ENCODE measurements around the gene TXN2.

GRCh38 chr22:36452250-36452977, 29.0 kb downstream of the TXN2 start:
- TF ChIP-seq, protein P1, sequence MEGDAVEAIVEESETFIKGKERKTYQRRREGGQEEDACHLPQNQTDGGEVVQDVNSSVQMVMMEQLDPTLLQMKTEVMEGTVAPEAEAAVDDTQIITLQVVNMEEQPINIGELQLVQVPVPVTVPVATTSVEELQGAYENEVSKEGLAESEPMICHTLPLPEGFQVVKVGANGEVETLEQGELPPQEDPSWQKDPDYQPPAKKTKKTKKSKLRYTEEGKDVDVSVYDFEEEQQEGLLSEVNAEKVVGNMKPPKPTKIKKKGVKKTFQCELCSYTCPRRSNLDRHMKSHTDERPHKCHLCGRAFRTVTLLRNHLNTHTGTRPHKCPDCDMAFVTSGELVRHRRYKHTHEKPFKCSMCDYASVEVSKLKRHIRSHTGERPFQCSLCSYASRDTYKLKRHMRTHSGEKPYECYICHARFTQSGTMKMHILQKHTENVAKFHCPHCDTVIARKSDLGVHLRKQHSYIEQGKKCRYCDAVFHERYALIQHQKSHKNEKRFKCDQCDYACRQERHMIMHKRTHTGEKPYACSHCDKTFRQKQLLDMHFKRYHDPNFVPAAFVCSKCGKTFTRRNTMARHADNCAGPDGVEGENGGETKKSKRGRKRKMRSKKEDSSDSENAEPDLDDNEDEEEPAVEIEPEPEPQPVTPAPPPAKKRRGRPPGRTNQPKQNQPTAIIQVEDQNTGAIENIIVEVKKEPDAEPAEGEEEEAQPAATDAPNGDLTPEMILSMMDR (conservative IDR thresholded peaks at IDR 0.05; ENCODE audit: low read depth, low read length): no peak
- no peak for TF ChIP-seq USF2 (IDR thresholded peaks at IDR 0.05; ENCODE audit: low read depth, low read length)
- no peak for TF ChIP-seq RFX5 (IDR thresholded peaks at IDR 0.05; ENCODE audit: low read depth, low read length)
- no peak for TF ChIP-seq SMC3 (IDR thresholded peaks at IDR 0.05; ENCODE audit: low read depth, low read length)
- no peak for TF ChIP-seq MAFK (IDR thresholded peaks at IDR 0.05; ENCODE audit: low read depth, low read length)
- TF ChIP-seq MXI1 (IDR thresholded peaks at IDR 0.05; ENCODE audit: borderline replicate concordance, low read depth, low read length): no peak
- no peak for TF ChIP-seq POLR2A (IDR thresholded peaks at IDR 0.05; ENCODE audit: low read depth, low read length)
- TF ChIP-seq CHD1 (IDR thresholded peaks at IDR 0.05; ENCODE audit: low read depth, low read length): no peak
- TF ChIP-seq CEBPB (IDR thresholded peaks at IDR 0.05; ENCODE audit: low read depth, low read length): no peak
- TF ChIP-seq RAD21 (IDR thresholded peaks at IDR 0.05; ENCODE audit: low read length): no peak

Data from IMR-90 (cell line).